Activated naive CD8-positive, alpha-beta T cell (primary cell): ENCODE results near the gene SUDS3.

ENCODE experiments used
- H3K27ac Mint-ChIP-seq: one replicate; pipeline ENCODE4 v1.8.0; 2021; ENCODE audit warnings: mixed read lengths
- H3K27me3 Mint-ChIP-seq: one replicate; pipeline ENCODE4 v1.8.0; 2021; ENCODE audit warnings: mixed read lengths
- H3K36me3 Mint-ChIP-seq: one replicate; pipeline ENCODE4 v1.8.0; 2021; ENCODE audit warnings: mixed read lengths
- H3K4me1 Mint-ChIP-seq: one replicate; pipeline ENCODE4 v1.8.0; 2021; ENCODE audit warnings: low read depth, mixed read lengths
- H3K4me3 Mint-ChIP-seq: one replicate; pipeline ENCODE4 v1.8.0; 2021; ENCODE audit warnings: mild to moderate bottlenecking, mixed read lengths
- H3K9me3 Mint-ChIP-seq: one replicate; pipeline ENCODE4 v1.8.0; 2021; ENCODE audit warnings: low read depth, mixed read lengths

The SUDS3 gene

DNA sequence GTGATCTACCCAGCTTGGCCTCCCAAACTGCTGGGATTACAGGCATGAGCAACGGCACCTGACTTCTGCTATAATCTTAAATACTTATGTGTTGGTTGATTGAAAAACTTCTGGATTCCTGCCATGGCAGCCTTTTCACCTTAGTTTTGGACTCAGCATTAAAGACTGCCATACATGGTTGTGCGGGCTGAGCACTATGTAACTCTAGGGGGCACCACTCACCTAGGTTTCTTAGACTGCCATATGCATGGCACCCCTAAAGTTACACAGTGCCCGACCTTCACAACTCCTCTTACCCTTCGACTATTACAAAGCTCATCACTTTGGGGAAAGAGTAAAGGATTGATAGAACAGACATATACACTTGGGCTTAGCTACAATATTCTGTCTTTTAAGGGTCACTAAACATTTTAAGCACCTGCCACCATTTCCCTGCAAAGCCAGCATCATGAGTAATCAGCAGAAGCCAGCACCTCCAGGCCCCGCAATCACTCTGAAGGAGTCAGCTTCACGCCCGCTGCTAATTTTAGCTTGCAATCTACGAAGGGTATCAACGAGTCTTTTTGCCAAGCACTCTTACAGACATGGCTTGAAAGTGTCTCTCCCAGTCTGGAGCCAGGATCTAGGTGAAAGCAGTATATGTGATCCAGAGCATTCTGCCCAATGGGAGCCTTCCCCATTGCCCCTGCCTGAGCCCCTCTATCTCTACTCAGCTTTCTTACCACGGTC is 59.8 kb downstream of the SUDS3 start:
- H3K27me3 Mint-ChIP-seq = peaks cover 5% of the 10 kb centered on the region
- H3K4me1 Mint-ChIP-seq = no peaks in the 10 kb centered on the region
- H3K36me3 Mint-ChIP-seq = peaks cover 10% of the 10 kb centered on the region

DNA sequence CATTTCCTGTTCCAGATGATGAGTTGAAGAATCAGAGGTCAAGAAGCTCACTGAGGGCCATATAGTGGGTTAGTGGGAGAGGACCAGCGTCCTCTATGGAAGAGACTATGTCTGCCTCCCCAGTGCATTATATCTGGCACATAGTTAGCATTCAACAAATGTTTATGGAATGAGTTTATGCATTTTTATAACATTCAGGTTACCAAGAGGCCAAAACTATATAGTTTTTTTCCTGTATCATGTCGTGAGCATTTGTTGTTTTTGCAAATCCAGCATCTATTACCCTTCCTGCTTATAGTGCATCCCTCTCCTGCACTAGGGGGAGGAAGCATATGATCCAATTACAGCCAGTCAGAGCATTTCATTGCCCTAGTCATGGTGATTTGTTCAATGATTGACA is 60.6 kb downstream of the SUDS3 start:
- peaks cover 10% of the 10 kb centered on the region for H3K36me3 Mint-ChIP-seq
- H3K27me3 Mint-ChIP-seq = peaks cover 5% of the 10 kb centered on the region

More for the DNA sequence above, 59.8 kb downstream of the SUDS3 start:
- no peaks in the 10 kb centered on the region for H3K9me3 Mint-ChIP-seq
- no peak overlapping the region for H3K27ac Mint-ChIP-seq
- H3K4me3 Mint-ChIP-seq = no peak overlapping the region

GRCh38 chr12:118439068-118439467 is 62.7 kb downstream of the SUDS3 start:
- peaks cover 15% of the 10 kb centered on the region for H3K27me3 Mint-ChIP-seq
- no peak overlapping the region for H3K4me3 Mint-ChIP-seq
- H3K27ac Mint-ChIP-seq = no peak overlapping the region
- no peaks in the 10 kb centered on the region for H3K9me3 Mint-ChIP-seq
- no peaks in the 10 kb centered on the region for H3K4me1 Mint-ChIP-seq
- H3K36me3 Mint-ChIP-seq = peaks cover 6% of the 10 kb centered on the region

More for the DNA sequence above, 60.6 kb downstream of the SUDS3 start:
- no peaks in the 10 kb centered on the region for H3K4me1 Mint-ChIP-seq
- no peaks in the 10 kb centered on the region for H3K9me3 Mint-ChIP-seq
- H3K4me3 Mint-ChIP-seq = no peak overlapping the region
- no peak overlapping the region for H3K27ac Mint-ChIP-seq

DNA sequence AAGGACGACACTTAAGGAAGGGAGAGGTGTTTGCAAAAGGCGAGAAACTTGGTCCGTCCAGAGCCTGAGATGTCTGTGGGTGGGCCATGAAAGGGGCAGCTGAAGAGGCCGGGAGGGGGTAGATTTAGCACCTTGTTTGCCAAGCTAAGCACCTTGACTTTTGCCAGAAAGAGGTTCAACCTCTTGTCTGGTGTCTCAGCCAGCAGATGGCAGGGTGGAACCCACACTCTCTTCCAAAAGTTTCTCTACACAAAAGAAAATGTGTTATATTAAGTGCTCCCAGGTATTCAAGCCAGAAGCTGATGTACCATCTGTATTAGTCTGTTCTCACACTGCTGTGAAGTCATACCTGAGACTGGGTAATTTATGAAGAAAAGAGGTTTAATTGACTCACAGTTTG is 69.9 kb downstream of the SUDS3 start:
- H3K4me3 Mint-ChIP-seq = no peak overlapping the region
- no peak overlapping the region for H3K27ac Mint-ChIP-seq

DNA sequence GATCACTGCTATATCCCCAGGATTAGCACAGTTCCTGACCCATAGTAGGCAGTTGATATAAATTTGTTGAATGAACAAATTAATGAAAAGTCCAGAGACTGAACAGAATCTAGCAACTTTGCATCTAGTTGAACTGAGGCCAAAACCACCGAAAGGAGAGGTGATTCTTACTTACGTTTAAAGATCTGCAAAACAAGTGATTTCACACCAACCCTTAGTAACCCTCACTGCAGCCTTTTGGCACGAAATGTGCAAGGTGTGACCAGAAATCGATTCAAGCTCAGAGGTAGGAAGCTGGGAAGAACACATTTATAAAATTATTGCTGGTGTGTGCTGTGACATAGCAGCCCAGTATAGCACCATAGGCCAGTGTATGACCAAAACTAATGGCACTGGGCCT is 70.8 kb downstream of the SUDS3 start:
- Mint-ChIP-seq H3K36me3 (peaks cover 2% of the 10 kb centered on the region), H3K27me3 (peaks cover 21% of the 10 kb centered on the region), H3K27ac (no peak overlapping the region), H3K4me3 (no peak overlapping the region), H3K9me3 (no peaks in the 10 kb centered on the region), H3K4me1 (no peaks in the 10 kb centered on the region)

More for the DNA sequence above, 69.9 kb downstream of the SUDS3 start:
- H3K9me3 Mint-ChIP-seq = no peaks in the 10 kb centered on the region
- H3K36me3 Mint-ChIP-seq = peaks cover 2% of the 10 kb centered on the region
- peaks cover 19% of the 10 kb centered on the region for H3K27me3 Mint-ChIP-seq
- H3K4me1 Mint-ChIP-seq = no peaks in the 10 kb centered on the region

DNA sequence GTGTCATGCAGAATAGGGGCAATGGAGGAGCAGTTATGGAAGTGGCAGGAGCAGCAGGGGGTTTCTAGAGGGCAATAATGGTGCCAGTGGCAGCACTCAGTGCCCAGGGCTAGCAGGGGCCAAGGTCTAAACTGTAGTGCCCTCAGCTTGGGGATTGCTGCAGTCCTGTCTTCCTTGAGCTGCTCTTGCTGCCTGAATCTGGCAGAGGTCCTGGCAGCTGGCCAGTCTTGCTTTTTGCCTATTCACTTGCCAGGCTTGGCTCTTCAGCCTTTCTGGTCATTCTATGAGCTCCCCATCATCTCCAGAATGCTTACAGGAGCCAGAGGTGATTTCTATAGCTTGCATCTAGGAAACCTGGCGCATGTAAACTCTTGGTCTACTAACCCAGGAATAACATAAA is 72.0 kb downstream of the SUDS3 start:
- Mint-ChIP-seq H3K9me3 (no peaks in the 10 kb centered on the region), H3K27me3 (peaks cover 19% of the 10 kb centered on the region), H3K27ac (no peak overlapping the region), H3K4me3 (no peak overlapping the region), H3K36me3 (peaks cover 2% of the 10 kb centered on the region), H3K4me1 (no peaks in the 10 kb centered on the region)

GRCh38 chr12:118455327-118455726 is 79.0 kb downstream of the SUDS3 start:
- no peaks in the 10 kb centered on the region for H3K4me1 Mint-ChIP-seq
- no peaks in the 10 kb centered on the region for H3K36me3 Mint-ChIP-seq
- H3K27ac Mint-ChIP-seq = no peak overlapping the region
- peaks cover 12% of the 10 kb centered on the region for H3K9me3 Mint-ChIP-seq
- no peak overlapping the region for H3K4me3 Mint-ChIP-seq
- H3K27me3 Mint-ChIP-seq = peaks cover 12% of the 10 kb centered on the region

GRCh38 chr12:118456741-118457140 is 80.4 kb downstream of the SUDS3 start:
- H3K9me3 Mint-ChIP-seq = peaks cover 18% of the 10 kb centered on the region
- no peak overlapping the region for H3K27ac Mint-ChIP-seq
- H3K27me3 Mint-ChIP-seq = peaks cover 12% of the 10 kb centered on the region
- H3K4me3 Mint-ChIP-seq = no peak overlapping the region
- no peaks in the 10 kb centered on the region for H3K4me1 Mint-ChIP-seq
- no peaks in the 10 kb centered on the region for H3K36me3 Mint-ChIP-seq

GRCh38 chr12:118459110-118459509 is 82.8 kb downstream of the SUDS3 start:
- Mint-ChIP-seq H3K4me1 (no peaks in the 10 kb centered on the region), H3K9me3 (peaks cover 18% of the 10 kb centered on the region), H3K27me3 (peaks cover 14% of the 10 kb centered on the region), H3K4me3 (no peak overlapping the region), H3K27ac (no peak overlapping the region), H3K36me3 (no peaks in the 10 kb centered on the region)

DNA sequence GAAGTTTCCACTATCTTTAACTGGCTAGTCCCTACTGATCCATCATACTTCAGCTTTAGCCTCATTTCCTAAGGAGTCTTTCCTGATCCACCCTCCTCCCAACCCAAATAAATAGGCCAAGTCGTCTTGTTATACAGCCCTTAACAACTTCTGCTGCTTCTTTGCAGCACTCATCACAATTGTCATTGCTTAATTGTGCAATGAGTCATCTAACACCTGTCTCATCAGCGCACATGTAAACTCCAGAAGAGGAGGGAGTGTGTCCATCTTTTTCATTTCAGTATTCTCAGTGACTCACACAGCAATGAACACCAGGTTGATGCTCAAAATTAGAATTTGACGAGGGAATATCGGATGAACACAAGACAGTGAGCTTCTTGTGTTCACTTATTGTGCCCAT is 87.3 kb downstream of the SUDS3 start:
- Mint-ChIP-seq H3K27ac (no peak overlapping the region), H3K36me3 (no peaks in the 10 kb centered on the region), H3K4me3 (no peak overlapping the region), H3K9me3 (peaks cover 13% of the 10 kb centered on the region), H3K27me3 (peaks cover 9% of the 10 kb centered on the region), H3K4me1 (no peaks in the 10 kb centered on the region)

DNA sequence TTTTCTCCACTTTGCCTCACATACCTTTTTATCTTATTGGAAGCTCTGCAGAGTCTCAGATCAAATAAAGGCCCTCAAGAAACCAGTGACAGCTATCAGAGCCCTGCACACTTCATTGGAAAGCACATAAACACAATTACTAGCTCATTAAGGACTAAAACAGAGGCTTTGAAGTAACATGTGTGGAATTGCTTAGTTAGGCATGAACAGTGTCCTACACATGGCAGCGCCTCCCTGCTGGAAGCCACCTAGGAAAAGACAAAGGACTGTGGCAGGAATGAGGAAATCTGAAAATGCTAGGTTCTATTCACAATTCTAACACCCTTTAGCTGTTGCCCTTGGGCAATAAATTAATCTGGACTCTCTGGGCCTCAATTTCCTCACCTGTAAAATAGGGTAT is 89.4 kb downstream of the SUDS3 start:
- H3K4me1 Mint-ChIP-seq = no peaks in the 10 kb centered on the region
- H3K4me3 Mint-ChIP-seq = no peak overlapping the region
- H3K36me3 Mint-ChIP-seq = no peaks in the 10 kb centered on the region
- peaks cover 3% of the 10 kb centered on the region for H3K9me3 Mint-ChIP-seq
- no peak overlapping the region for H3K27ac Mint-ChIP-seq
- H3K27me3 Mint-ChIP-seq = peaks cover 4% of the 10 kb centered on the region
